CD4-positive, alpha-beta T cell (primary cell): Measurements from ENCODE around the gene MTHFD2L. TPM values are rescaled to one million over a fixed set of nuclear protein-coding genes. Genes with fewer than 3 reads are reported as not detected.

Experiments used
- ATAC-seq: fragments of 200-7000 bp; cut with Tn5 transposase; one replicate; pipeline ENCODE4 v1.10.0; 2022; ENCODE audit warnings: mild to moderate bottlenecking; ENCODE audit not compliant: poor library complexity
- CTCF ChIA-PET: fragments of 350-600 bp; sonication (Branson Sonifier 250); formaldehyde crosslinking; loops from one replicate; lab custom pipeline; 2021; ENCODE audit warnings: antibody characterized with exemption, inconsistent platforms; lab: Charles Lee
- POLR2A ChIA-PET: fragments of 350-600 bp; sonication (Branson Sonifier 250); formaldehyde crosslinking; loops from one replicate; lab custom pipeline; 2021; ENCODE audit warnings: antibody characterized with exemption, inconsistent platforms; lab: Charles Lee
- DNase-seq, 14 experiments: peaks; one replicate each; pipeline ENCODE4 v3.0.0-alpha.2; 2013 to 2020; ENCODE audit warnings: mixed read lengths in 2 of 14
- H3K27ac ChIP-seq, 2 donors: one replicate each; pipeline versions ENCODE4 v1.5.1 to v1.7.0; 2013; ENCODE audit warnings: low read length in 2 of 2, low read depth in 1 of 2, mild to moderate bottlenecking in 1 of 2
- H3K27me3 ChIP-seq, 2 experiments: 1 replicate in 1 of 2; 2 replicates in 1 of 2; pipeline versions ENCODE4 v1.6.1 to v1.7.0; 2013; ENCODE audit warnings: low read length in 2 of 2, control low read depth in 1 of 2, mild to moderate bottlenecking in 1 of 2, moderate library complexity in 1 of 2; ENCODE audit not compliant: insufficient read depth in 2 of 2, control insufficient read depth in 1 of 2
- H3K36me3 ChIP-seq: one replicate; pipeline ENCODE4 v1.6.1; 2013; ENCODE audit warnings: low read length, control low read depth; ENCODE audit not compliant: insufficient read depth
- H3K4me1 ChIP-seq: one replicate; pipeline ENCODE4 v1.6.1; 2013; ENCODE audit warnings: low read length, control low read depth; ENCODE audit not compliant: insufficient read depth
- H3K4me3 ChIP-seq: one replicate; pipeline ENCODE4 v1.5.1; 2013; ENCODE audit warnings: mild to moderate bottlenecking, low read length, moderate library complexity
- H3K9me3 ChIP-seq, 2 experiments: 1 replicate in 1 of 2; 2 replicates in 1 of 2; pipeline versions ENCODE4 v1.6.1 to v1.7.0; 2013; ENCODE audit warnings: low read length in 2 of 2, mild to moderate bottlenecking in 2 of 2, control low read depth in 1 of 2, moderate library complexity in 1 of 2; ENCODE audit not compliant: control insufficient read depth in 1 of 2, insufficient read depth in 1 of 2
- H3K27ac Mint-ChIP-seq: one replicate; pipeline ENCODE4 v1.8.0; 2020; ENCODE audit warnings: mixed read lengths
- H3K27me3 Mint-ChIP-seq: one replicate; pipeline ENCODE4 v1.8.0; 2021; ENCODE audit warnings: mixed read lengths
- H3K36me3 Mint-ChIP-seq: one replicate; pipeline ENCODE4 v1.8.0; 2021; ENCODE audit warnings: low read depth, mixed read lengths
- H3K4me1 Mint-ChIP-seq: one replicate; pipeline ENCODE4 v1.8.0; 2021; ENCODE audit warnings: low read depth, mixed read lengths
- H3K4me3 Mint-ChIP-seq: one replicate; pipeline ENCODE4 v1.8.0; 2020; ENCODE audit warnings: mild to moderate bottlenecking, mixed read lengths
- H3K9me3 Mint-ChIP-seq: one replicate; pipeline ENCODE4 v1.8.0; 2020; ENCODE audit warnings: mixed read lengths
- intact Hi-C, 2 experiments: fragments of 100-400 bp; cut with DNase I in 1 of 2; cut with micrococcal nuclease in 1 of 2; formaldehyde crosslinking; loops; one replicate each; pipeline versions ENCODE4 v1.15.1 to v1.9.0; 2023 to 2025; cut with DNase I, micrococcal nuclease
- total RNA-seq, 174 experiments: library from RNA in 2 of 174; stranded (reverse) in 2 of 174; gene quantifications; one replicate each; pipeline ENCODE4 v1.2.3 and lab custom pipeline; 2021 to 2026
- TF ChIP-seq, protein P1 (sequence below): fragments of 200-600 bp; IDR thresholded peaks from one replicate; pipeline ENCODE4 v1.8.0; 2022; ENCODE audit warnings: antibody characterized with exemption, mild to moderate bottlenecking

MTHFD2L gene
- total RNA-seq, 2 experiments from 2014 or later = 13.7 to 14.4 TPM

DNA sequence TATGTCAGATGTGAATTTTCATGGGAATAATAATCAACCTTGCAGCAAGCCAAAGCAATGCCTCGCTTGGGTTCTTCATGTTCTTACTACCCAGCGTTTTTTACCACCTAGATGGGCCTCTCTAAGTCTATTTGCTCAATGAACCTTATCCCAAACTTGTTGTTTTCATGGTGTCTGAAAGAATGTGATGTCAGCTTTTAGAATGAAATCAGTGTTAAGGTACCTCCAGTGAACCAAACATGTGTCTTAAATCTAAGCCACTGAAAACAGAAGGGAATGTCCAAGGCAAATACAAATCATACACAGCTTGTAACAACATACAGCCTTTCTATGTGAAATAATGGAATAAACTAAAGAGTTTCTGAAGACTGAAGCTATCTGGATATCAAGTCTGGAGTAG, 157.0 kb downstream of the MTHFD2L start:
- Histone ChIP-seq H3K9me3 (no peaks in the 10 kb centered on the region), H3K4me3 (no peak overlapping the region), H3K27me3 (no peaks in the 10 kb centered on the region), H3K4me1 (no peaks in the 10 kb centered on the region), H3K27ac (no peak overlapping the region), H3K36me3 (no peaks in the 10 kb centered on the region)
- H3K27me3 Mint-ChIP-seq = no peaks in the 10 kb centered on the region
- no peak overlapping the region for H3K27ac Mint-ChIP-seq
- DNase-seq (no peak), ATAC-seq (no peak)
- ChIA-PET CTCF (interaction anchor here (1.4 kb wide), 1 partner anchor 81 kb away, joined by 3 read pairs; no protein-coding TSS in a partner anchor), POLR2A (no interaction called here)
- TF ChIP-seq, protein P1, sequence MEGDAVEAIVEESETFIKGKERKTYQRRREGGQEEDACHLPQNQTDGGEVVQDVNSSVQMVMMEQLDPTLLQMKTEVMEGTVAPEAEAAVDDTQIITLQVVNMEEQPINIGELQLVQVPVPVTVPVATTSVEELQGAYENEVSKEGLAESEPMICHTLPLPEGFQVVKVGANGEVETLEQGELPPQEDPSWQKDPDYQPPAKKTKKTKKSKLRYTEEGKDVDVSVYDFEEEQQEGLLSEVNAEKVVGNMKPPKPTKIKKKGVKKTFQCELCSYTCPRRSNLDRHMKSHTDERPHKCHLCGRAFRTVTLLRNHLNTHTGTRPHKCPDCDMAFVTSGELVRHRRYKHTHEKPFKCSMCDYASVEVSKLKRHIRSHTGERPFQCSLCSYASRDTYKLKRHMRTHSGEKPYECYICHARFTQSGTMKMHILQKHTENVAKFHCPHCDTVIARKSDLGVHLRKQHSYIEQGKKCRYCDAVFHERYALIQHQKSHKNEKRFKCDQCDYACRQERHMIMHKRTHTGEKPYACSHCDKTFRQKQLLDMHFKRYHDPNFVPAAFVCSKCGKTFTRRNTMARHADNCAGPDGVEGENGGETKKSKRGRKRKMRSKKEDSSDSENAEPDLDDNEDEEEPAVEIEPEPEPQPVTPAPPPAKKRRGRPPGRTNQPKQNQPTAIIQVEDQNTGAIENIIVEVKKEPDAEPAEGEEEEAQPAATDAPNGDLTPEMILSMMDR = no peak
- no peak overlapping the region for H3K4me3 Mint-ChIP-seq
- H3K9me3 Mint-ChIP-seq = no peaks in the 10 kb centered on the region
- no peaks in the 10 kb centered on the region for H3K36me3 Mint-ChIP-seq
- H3K4me1 Mint-ChIP-seq = peaks cover 3% of the 10 kb centered on the region
- intact Hi-C loops = no loop called here

DNA sequence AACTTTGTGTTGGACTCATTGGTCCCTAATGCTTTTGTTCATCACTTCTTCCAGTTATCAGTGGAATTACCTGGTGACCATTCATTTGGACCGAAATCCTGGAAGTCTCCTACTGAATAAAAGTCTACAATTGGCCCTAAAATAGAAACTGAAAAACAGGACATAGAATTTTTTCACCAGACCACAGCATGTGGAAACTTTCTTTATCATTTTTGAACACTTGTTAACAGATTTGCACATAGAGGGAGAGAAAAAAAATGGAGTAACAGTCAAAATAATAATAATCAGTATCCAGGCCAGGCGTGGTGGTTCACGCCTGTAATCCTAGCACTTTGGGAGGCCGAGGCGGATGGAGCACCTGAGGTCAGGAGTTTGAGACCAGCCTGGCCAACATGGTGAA, 157.5 kb downstream of the MTHFD2L start:
- no peaks in the 10 kb centered on the region for H3K9me3 ChIP-seq
- ATAC-seq = no peak

DNA sequence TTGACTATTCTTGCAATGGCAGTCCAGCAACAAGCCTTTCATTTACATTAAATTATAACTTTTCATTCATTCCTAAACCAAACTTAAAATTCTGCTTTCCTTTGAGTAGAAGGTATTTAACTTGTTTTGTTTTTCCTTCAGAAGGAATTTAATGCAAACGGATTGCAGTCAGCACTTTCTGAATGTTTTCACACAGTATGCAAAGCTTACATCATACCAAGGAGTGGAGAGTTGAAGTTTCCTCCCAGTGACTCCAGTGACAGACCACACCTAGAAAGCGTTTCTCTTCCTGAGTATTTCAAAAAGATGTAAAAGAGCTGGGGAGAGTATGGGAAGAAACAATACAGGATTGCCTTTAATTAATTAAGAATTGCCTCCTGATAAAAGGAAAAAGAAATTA, 158.5 kb downstream of the MTHFD2L start:
- Mint-ChIP-seq H3K27ac (no peak overlapping the region), H3K9me3 (no peaks in the 10 kb centered on the region), H3K4me3 (no peak overlapping the region), H3K4me1 (no peaks in the 10 kb centered on the region), H3K36me3 (no peaks in the 10 kb centered on the region), H3K27me3 (peaks cover 6% of the 10 kb centered on the region)
- Histone ChIP-seq H3K4me1 (peaks cover 5% of the 10 kb centered on the region), H3K27ac (no peak overlapping the region), H3K27me3 (no peaks in the 10 kb centered on the region), H3K4me3 (no peak overlapping the region), H3K36me3 (no peaks in the 10 kb centered on the region), H3K9me3 (no peaks in the 10 kb centered on the region)
- CTCF ChIA-PET = no interaction called here
- ATAC-seq (no peak), DNase-seq (no peak)
- TF ChIP-seq, protein P1 = no peak
- POLR2A ChIA-PET = interaction anchor here (0.6 kb wide), 1 partner anchor 135 kb away, joined by 3 read pairs; no protein-coding TSS in a partner anchor
- intact Hi-C loops = no loop called here

More for the DNA sequence above, 157.5 kb downstream of the MTHFD2L start:
- ChIA-PET POLR2A (no interaction called here), CTCF (interaction anchor here (1.4 kb wide), 1 partner anchor 82 kb away, joined by 3 read pairs; no protein-coding TSS in a partner anchor)
- intact Hi-C loops = no loop called here
- peaks cover 1% of the 10 kb centered on the region for H3K4me1 ChIP-seq
- Mint-ChIP-seq H3K36me3 (no peaks in the 10 kb centered on the region), H3K27ac (no peak overlapping the region), H3K9me3 (no peaks in the 10 kb centered on the region), H3K27me3 (peaks cover under 1% of the 10 kb centered on the region), H3K4me3 (no peak overlapping the region), H3K4me1 (peaks cover 3% of the 10 kb centered on the region)
- H3K36me3 ChIP-seq = no peaks in the 10 kb centered on the region
- no peak overlapping the region for H3K4me3 ChIP-seq
- no peaks in the 10 kb centered on the region for H3K27me3 ChIP-seq
- H3K27ac ChIP-seq = no peak overlapping the region
- TF ChIP-seq, protein P1 = no peak
- no peak for DNase-seq
